Adipocyte (in vitro differentiated cells): ENCODE results near the gene JAZF1.
A peak's percentile ranks its signal among the peaks of the same experiment; 100 is the strongest.

ENCODE experiments used
- DNase-seq: peaks from one replicate; pipeline ENCODE4 v3.0.0-alpha.2; 2015; ENCODE audit warnings: low read depth
- H3K27me3 ChIP-seq: replicated peaks from 2 replicates; pipeline ENCODE4 v1.7.0; 2013; ENCODE audit warnings: mild to moderate bottlenecking, low read length, moderate library complexity; ENCODE audit not compliant: control insufficient read depth, insufficient read depth
- H3K36me3 ChIP-seq: 2 replicates; pipeline ENCODE4 v1.7.0; 2013; ENCODE audit warnings: low read length, mild to moderate bottlenecking, moderate library complexity; ENCODE audit not compliant: control insufficient read depth, insufficient read depth, severe bottlenecking
- H3K4me1 ChIP-seq: 2 replicates; pipeline ENCODE4 v1.7.0; 2013; ENCODE audit warnings: mild to moderate bottlenecking, low read length, moderate library complexity; ENCODE audit not compliant: control insufficient read depth, insufficient read depth
- H3K4me3 ChIP-seq: 2 replicates; pipeline ENCODE4 v1.7.0; 2013; ENCODE audit warnings: mild to moderate bottlenecking, low read length, moderate library complexity
- H3K9ac ChIP-seq: 2 replicates; pipeline ENCODE4 v1.7.0; 2013; ENCODE audit warnings: mild to moderate bottlenecking, low read length, moderate library complexity
- H3K9me3 ChIP-seq: 2 replicates; pipeline ENCODE4 v1.7.0; 2013; ENCODE audit warnings: mild to moderate bottlenecking, low read length, moderate library complexity; ENCODE audit not compliant: control insufficient read depth

JAZF1 gene

GRCh38 chr7:28096713-28097112 lies 83.9 kb downstream of the JAZF1 start:
- no peaks in the 10 kb centered on the region for H3K27me3 ChIP-seq
- H3K4me1 ChIP-seq = peaks cover 4% of the 10 kb centered on the region
- H3K9ac ChIP-seq = no peak overlapping the region
- H3K36me3 ChIP-seq = no peaks in the 10 kb centered on the region
- H3K4me3 ChIP-seq = no peak overlapping the region
- peak; percentile 89 for DNase-seq
- no peaks in the 10 kb centered on the region for H3K9me3 ChIP-seq

- H3K36me3 ChIP-seq = no peaks in the 10 kb centered on the region
These were observed 85.4 kb downstream of the JAZF1 start for GRCh38 chr7:28095231-28095630.

DNA sequence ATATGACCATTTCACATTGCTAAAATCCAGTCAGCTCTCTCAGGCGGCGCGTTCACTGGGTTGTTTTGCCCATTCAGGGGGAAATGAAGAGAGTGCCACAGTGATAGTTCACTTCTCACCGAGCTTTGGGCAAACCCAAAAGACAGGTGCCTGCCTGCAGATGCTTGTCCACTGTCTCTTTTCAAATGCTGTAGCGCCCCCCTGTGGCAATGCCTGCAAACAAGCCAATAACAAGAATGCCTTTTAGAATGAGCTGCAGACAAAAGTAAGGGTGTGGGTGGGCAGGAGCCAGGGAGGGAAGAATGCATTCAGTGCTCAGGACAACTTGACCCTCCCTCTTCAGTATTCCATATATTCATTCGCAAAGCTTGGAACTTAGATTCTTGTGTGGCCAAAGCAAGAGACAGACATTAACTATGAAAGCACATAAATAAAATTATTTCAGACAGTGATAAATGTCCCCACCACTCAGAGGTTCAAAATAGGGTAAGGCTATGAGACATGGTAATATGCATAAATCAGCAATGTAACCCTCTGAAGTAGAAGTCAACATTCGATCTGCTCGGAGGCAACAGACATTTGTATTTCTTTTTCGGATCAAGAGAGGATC lies 86.9 kb downstream of the JAZF1 start:
- no peak overlapping the region for H3K9ac ChIP-seq
- H3K27me3 ChIP-seq = no peaks in the 10 kb centered on the region
- no peaks in the 10 kb centered on the region for H3K36me3 ChIP-seq
- no peaks in the 10 kb centered on the region for H3K9me3 ChIP-seq
- peaks cover 10% of the 10 kb centered on the region for H3K4me1 ChIP-seq
- peak; percentile 86 for DNase-seq
- no peak overlapping the region for H3K4me3 ChIP-seq

More at GRCh38 chr7:28095231-28095630, 85.4 kb downstream of the JAZF1 start:
- no peak overlapping the region for H3K9ac ChIP-seq
- no peak for DNase-seq
- H3K4me1 ChIP-seq = peaks cover 4% of the 10 kb centered on the region
- no peaks in the 10 kb centered on the region for H3K9me3 ChIP-seq
- H3K27me3 ChIP-seq = no peaks in the 10 kb centered on the region
- H3K4me3 ChIP-seq = no peak overlapping the region

- Histone ChIP-seq H3K4me1 (peaks cover 17% of the 10 kb centered on the region), H3K36me3 (no peaks in the 10 kb centered on the region), H3K27me3 (no peaks in the 10 kb centered on the region), H3K9ac (no peak overlapping the region), H3K4me3 (no peak overlapping the region), H3K9me3 (no peaks in the 10 kb centered on the region)
- no peak for DNase-seq
These were observed 89.4 kb downstream of the JAZF1 start for GRCh38 chr7:28091190-28091589.

DNA sequence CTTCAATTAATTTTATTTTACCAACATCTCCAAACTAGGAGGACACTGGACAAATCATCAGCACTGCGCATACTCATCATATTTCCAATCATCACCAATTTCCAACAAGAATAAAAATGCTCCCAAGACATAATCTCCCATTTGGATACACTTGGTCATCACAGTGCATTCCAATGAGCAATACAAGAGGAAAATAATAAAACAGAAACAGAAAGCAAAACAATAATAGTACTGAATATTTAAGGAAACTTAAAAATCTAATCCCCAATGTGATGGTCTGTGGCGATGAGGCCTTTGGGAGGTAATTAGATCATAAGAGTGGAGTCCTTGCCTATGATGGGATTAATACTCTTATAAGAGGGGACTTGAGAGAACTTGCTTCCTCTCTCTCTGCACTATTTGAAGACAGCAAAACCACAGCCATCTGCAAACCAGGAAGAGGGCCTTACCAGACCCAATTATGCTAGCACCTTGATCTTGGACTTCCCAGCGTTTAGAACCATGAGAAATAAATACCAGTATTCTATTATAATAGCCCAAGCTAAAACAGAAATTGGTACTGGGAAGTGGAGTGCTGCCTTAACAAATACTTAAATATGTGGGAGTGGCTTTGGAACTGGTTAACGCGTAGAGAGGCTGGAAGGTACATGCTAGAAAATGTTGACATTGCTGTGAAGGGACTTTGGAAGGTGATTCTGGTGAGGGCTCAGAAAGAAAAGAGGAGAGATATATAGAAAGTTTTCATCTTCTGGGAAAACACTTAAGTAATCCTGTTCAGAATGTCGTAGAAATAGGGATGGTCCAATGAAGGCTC lies 91.5 kb downstream of the JAZF1 start:
- no peaks in the 10 kb centered on the region for H3K27me3 ChIP-seq
- no peaks in the 10 kb centered on the region for H3K36me3 ChIP-seq
- H3K9me3 ChIP-seq = no peaks in the 10 kb centered on the region
- peaks cover 28% of the 10 kb centered on the region for H3K4me1 ChIP-seq
- no peak overlapping the region for H3K4me3 ChIP-seq
- H3K9ac ChIP-seq = no peak overlapping the region
- DNase-seq = no peak

- Histone ChIP-seq H3K36me3 (no peaks in the 10 kb centered on the region), H3K27me3 (no peaks in the 10 kb centered on the region), H3K4me3 (peak overlapping the region; percentile 54), H3K4me1 (peaks cover 38% of the 10 kb centered on the region), H3K9me3 (no peaks in the 10 kb centered on the region), H3K9ac (peak overlapping the region; percentile 65)
- peak; percentile 70 for DNase-seq
These were observed 92.6 kb downstream of the JAZF1 start for GRCh38 chr7:28088032-28088431.

- Histone ChIP-seq H3K4me1 (peaks cover 43% of the 10 kb centered on the region), H3K27me3 (no peaks in the 10 kb centered on the region), H3K36me3 (no peaks in the 10 kb centered on the region), H3K9me3 (no peaks in the 10 kb centered on the region), H3K4me3 (no peak overlapping the region), H3K9ac (no peak overlapping the region)
- DNase-seq = no peak
These were observed 94.4 kb downstream of the JAZF1 start for GRCh38 chr7:28086198-28086597.

GRCh38 chr7:28083998-28084985 lies 96.3 kb downstream of the JAZF1 start:
- H3K9me3 ChIP-seq = no peaks in the 10 kb centered on the region
- peak overlapping the region; percentile 59 for H3K4me3 ChIP-seq
- peaks cover 51% of the 10 kb centered on the region for H3K4me1 ChIP-seq
- no peak for DNase-seq
- H3K36me3 ChIP-seq = no peaks in the 10 kb centered on the region
- H3K27me3 ChIP-seq = no peaks in the 10 kb centered on the region
- H3K9ac ChIP-seq = peak overlapping the region; percentile 58

- Histone ChIP-seq H3K4me3 (peak overlapping the region; percentile 59), H3K36me3 (no peaks in the 10 kb centered on the region), H3K9me3 (no peaks in the 10 kb centered on the region), H3K27me3 (no peaks in the 10 kb centered on the region), H3K9ac (peak overlapping the region; percentile 47), H3K4me1 (peaks cover 42% of the 10 kb centered on the region)
- peak; percentile 95 for DNase-seq
These were observed 97.2 kb downstream of the JAZF1 start for GRCh38 chr7:28083164-28083997.

DNA sequence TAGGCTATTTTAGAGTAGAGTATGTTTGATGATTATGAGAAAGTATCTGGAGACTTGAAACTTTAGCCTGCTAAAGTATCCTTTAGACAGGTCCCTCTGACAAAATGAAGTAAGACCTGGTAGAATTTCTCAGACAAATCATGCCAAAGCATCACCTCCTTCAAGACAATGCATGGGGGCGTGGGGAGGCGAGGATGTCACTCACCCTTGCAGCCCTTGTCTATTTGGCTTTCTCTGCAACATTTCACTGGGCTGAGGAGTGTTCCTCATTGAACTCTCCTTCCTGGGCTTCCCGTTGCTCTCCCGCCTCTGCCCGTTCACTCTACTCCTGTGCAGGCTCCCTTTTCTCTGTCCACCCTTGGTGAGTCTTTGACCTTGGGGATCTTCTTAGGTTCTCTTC lies 98.5 kb downstream of the JAZF1 start:
- Histone ChIP-seq H3K4me1 (peaks cover 35% of the 10 kb centered on the region), H3K36me3 (no peaks in the 10 kb centered on the region), H3K9ac (no peak overlapping the region), H3K9me3 (no peaks in the 10 kb centered on the region), H3K27me3 (no peaks in the 10 kb centered on the region), H3K4me3 (no peak overlapping the region)
- DNase-seq = no peak
